ENCODE results near the gene C2CD5. TPM values are rescaled to one million over a fixed set of nuclear protein-coding genes. Genes with fewer than 3 reads are reported as not detected.

Gene C2CD5
- polyA plus RNA-seq, 1 experiment = 11.0 TPM

DNA sequence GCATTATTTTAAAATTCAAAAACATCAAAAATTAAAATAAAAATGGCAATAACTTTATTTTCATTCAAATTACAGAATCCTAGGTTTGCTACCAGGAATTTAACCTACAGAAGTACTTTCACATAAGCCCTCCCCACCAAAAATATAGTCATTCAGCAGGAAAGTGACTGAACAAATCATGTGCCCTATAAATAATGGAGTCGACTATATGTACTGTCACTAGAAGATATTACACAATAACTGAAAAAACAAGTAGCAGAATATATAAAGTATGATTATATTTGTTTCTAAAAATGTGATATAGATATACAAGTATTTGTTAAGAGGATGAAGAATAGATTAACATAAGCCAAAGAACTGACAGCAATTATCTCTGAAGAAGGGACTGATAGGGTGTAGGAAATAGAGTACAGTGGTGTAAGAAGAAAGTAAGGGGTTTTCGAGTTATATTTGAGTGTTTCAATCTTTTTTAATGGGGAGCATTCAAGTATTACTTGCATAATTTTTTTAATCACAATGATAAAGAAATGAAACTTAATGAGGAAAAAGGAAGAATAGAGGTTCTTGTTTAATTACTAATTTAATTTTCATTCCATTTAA lies 7.9 kb downstream of the C2CD5 start:
- ChIA-PET POLR2A (no interaction called here), CTCF (no interaction called here)
- Histone ChIP-seq H3K27me3 (ENCODE audit: control insufficient read depth, insufficient read depth, low read length) (no peaks in the 10 kb centered on the region), H3K4me3 (ENCODE audit: low read depth, low read length) (no peak overlapping the region), H3K36me3 (ENCODE audit: control insufficient read depth, insufficient read depth, low read length) (peaks cover 4% of the 10 kb centered on the region; the same call in 1 of the 2 replicates)
- DNase-seq (ENCODE audit: low read depth) = no peak
- TF ChIP-seq, protein P1, sequence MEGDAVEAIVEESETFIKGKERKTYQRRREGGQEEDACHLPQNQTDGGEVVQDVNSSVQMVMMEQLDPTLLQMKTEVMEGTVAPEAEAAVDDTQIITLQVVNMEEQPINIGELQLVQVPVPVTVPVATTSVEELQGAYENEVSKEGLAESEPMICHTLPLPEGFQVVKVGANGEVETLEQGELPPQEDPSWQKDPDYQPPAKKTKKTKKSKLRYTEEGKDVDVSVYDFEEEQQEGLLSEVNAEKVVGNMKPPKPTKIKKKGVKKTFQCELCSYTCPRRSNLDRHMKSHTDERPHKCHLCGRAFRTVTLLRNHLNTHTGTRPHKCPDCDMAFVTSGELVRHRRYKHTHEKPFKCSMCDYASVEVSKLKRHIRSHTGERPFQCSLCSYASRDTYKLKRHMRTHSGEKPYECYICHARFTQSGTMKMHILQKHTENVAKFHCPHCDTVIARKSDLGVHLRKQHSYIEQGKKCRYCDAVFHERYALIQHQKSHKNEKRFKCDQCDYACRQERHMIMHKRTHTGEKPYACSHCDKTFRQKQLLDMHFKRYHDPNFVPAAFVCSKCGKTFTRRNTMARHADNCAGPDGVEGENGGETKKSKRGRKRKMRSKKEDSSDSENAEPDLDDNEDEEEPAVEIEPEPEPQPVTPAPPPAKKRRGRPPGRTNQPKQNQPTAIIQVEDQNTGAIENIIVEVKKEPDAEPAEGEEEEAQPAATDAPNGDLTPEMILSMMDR (IDR thresholded peaks at IDR 0.05; ENCODE audit: insufficient read depth, low read depth, low read length) = no peak

DNA sequence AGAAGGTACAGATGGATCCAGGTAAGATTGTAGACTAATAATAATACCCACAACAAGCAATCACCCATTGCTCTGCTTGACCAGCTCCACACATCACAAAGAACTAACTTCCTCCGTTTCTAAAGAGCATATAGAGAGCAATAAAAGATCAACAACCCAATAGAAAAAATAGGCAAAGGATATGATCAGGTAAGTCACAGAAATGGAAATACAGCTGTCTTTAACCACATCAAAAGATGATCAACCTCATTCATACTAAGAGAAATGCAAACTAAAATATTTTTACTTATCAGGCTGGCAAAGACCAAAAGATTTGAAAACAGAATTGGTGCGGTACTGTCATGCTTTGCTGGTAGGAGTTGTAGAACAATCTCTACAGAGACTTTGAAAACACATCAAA lies 8.9 kb downstream of the C2CD5 start:
- Histone ChIP-seq H3K36me3 (ENCODE audit: control insufficient read depth, insufficient read depth, low read length) (peaks cover 4% of the 10 kb centered on the region; the same call in 1 of the 2 replicates), H3K4me3 (ENCODE audit: low read depth, low read length) (no peak overlapping the region), H3K27me3 (ENCODE audit: control insufficient read depth, insufficient read depth, low read length) (no peaks in the 10 kb centered on the region)
- no peak for DNase-seq (ENCODE audit: low read depth)
- TF ChIP-seq, protein P1 (IDR thresholded peaks at IDR 0.05; ENCODE audit: insufficient read depth, low read depth, low read length) = no peak
- POLR2A ChIA-PET = interaction anchor here (0.8 kb wide), 1 partner anchor 9 kb away, joined by 3 read pairs; no protein-coding TSS in a partner anchor
- CTCF ChIA-PET = no interaction called here

DNA sequence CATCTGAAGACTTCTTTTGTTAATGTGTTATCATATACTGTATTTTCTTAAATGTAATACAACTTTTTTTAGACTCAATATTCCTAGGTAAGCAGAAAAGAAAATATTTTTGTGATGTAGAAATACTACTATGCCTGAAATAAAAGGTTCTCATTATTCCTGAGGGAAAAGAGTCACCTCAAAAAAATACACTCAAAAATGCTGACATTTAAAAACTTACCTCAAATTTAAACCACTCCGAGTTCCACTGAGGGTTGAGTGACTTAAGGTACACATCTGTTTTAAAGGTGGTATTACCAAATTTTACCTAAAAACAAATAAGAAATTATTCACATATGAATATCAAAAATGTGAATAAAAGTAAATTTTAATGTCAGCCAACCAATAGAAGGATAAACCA lies 9.3 kb downstream of the C2CD5 start:
- H3K4me3 ChIP-seq (ENCODE audit: low read depth, low read length) = no peak overlapping the region
- no peaks in the 10 kb centered on the region for H3K27me3 ChIP-seq (ENCODE audit: control insufficient read depth, insufficient read depth, low read length)
- POLR2A ChIA-PET = interaction anchor here (0.8 kb wide), 1 partner anchor 9 kb away, joined by 3 read pairs; no protein-coding TSS in a partner anchor
- TF ChIP-seq, protein P1 (IDR thresholded peaks at IDR 0.05; ENCODE audit: insufficient read depth, low read depth, low read length) = no peak
- peaks cover 4% of the 10 kb centered on the region; the same call in 1 of the 2 replicates for H3K36me3 ChIP-seq (ENCODE audit: control insufficient read depth, insufficient read depth, low read length)
- CTCF ChIA-PET = no interaction called here
- DNase-seq (ENCODE audit: low read depth) = no peak

DNA sequence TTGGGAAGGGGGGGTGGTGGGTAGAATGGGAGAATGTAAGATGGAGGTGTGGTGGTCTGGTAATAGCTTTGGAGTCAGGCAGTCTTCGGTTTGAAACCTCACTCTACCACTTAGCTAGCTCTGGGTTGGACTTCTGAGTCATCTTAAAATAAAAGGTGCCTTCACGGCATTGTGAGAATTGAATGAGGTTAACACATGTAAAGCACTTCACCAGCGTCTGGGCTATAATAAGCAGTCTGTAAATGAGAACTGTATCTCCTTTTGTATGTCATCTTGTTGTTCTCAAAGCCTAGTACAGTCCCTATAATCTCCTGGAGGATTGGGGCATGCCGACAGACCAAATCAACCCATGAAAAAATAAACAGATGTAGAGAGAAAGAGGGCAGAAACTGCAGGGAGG lies 11.2 kb downstream of the C2CD5 start:
- no peak overlapping the region for H3K4me3 ChIP-seq (ENCODE audit: low read depth, low read length)
- POLR2A ChIA-PET = no interaction called here
- TF ChIP-seq, protein P1 (IDR thresholded peaks at IDR 0.05; ENCODE audit: insufficient read depth, low read depth, low read length) = no peak
- H3K36me3 ChIP-seq (ENCODE audit: control insufficient read depth, insufficient read depth, low read length) = peaks cover 4% of the 10 kb centered on the region; the same call in 1 of the 2 replicates
- DNase-seq (ENCODE audit: low read depth) = no peak
- no peaks in the 10 kb centered on the region for H3K27me3 ChIP-seq (ENCODE audit: control insufficient read depth, insufficient read depth, low read length)
- CTCF ChIA-PET = no interaction called here

DNA sequence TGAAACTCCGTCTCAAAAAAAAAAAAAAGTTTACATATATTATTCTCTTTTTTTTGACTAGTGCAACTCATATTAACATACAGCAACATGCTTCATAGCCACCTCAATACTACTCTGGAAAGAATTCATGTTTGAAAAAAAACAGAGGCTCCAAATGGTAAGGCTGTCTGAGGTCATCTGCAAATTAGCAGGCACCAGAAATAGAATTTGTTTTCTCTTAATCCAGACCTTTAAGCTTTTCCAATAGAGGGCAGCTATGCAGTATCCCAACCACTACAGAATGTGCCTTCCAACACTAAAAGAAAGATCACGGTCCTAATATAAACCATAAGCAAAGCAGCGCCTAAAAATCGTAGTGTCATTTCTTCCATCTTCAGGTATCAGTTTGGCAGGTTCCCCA lies 12.0 kb downstream of the C2CD5 start:
- H3K4me3 ChIP-seq (ENCODE audit: low read depth, low read length) = no peak overlapping the region
- CTCF ChIA-PET = no interaction called here
- DNase-seq (ENCODE audit: low read depth) = no peak
- peaks cover 4% of the 10 kb centered on the region; the same call in 1 of the 2 replicates for H3K36me3 ChIP-seq (ENCODE audit: control insufficient read depth, insufficient read depth, low read length)
- TF ChIP-seq, protein P1 (IDR thresholded peaks at IDR 0.05; ENCODE audit: insufficient read depth, low read depth, low read length) = no peak
- POLR2A ChIA-PET = no interaction called here
- H3K27me3 ChIP-seq (ENCODE audit: control insufficient read depth, insufficient read depth, low read length) = no peaks in the 10 kb centered on the region

Measured in BJ (cell line).